T1000 (cell line): Measurements from ENCODE around the gene MRPL40.
A peak's percentile ranks its signal among the peaks of the same experiment; 100 is the strongest.
"Not testable (repeated sequence)": the region's sequence is repeated elsewhere in the genome, so short reads cannot be mapped to it uniquely, and the experiment has no call there.

Experiments
- DNase-seq: peaks from one replicate; lab custom pipeline; 2025; ENCODE audit warnings: mixed read lengths; lab: John Stamatoyannopoulos, UW

MRPL40 gene

DNA sequence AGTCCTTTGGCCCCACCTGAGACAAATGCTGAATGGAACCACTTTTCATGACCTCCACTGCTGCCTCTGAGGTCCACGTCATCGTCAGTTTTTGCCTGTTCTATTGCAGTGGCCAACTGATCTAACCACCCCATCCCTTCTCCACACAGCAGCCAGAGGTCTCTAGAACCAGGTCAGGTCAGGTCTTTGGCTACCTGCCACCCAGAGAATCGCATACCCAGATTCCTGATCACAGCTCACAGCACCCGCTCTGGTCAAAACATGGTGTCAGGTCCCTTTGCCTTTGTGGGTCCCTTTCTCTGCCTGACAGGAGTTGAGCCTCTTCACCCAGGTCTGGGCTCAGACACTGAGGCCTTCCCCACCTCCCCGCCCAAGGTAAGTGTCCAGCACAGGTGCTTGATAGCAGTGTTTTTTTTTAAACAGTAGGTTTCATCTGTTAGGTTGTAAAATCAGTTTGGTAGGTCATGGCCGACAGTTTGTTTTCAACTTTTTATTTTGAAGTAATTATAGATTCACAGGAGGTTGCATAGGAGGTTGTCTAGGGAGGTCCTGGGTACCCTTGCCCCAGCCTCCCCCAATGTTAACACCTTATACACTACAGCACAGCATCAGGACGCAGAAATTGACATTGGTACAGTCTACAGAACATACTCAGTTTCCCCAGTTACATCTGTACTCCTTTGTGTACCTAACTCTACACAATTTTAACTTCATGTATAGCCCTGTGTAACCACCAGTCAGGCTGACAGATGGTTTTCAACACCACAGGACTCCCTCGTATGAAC lies 8.3 kb downstream of the MRPL40 start:
- no peak for DNase-seq

DNA sequence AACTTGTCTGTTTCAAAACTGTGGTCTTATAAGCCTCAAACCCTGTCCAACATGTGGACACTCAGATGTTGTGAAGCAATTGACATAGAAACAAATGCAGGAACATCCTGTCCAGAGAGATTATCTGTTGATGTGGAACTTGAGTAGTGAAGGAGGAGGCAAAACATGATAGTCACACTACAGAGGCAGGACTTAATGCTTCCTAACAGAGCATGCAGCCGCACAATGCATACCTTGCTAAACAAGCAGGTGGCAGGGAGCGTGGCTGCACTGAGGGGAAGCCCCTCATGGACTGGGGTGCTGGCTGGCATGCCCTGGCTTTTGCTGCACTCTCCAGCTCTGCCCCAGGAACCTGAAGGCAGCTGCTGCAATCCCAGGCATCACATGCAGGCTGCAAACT lies 9.8 kb downstream of the MRPL40 start:
- no peak for DNase-seq

DNA sequence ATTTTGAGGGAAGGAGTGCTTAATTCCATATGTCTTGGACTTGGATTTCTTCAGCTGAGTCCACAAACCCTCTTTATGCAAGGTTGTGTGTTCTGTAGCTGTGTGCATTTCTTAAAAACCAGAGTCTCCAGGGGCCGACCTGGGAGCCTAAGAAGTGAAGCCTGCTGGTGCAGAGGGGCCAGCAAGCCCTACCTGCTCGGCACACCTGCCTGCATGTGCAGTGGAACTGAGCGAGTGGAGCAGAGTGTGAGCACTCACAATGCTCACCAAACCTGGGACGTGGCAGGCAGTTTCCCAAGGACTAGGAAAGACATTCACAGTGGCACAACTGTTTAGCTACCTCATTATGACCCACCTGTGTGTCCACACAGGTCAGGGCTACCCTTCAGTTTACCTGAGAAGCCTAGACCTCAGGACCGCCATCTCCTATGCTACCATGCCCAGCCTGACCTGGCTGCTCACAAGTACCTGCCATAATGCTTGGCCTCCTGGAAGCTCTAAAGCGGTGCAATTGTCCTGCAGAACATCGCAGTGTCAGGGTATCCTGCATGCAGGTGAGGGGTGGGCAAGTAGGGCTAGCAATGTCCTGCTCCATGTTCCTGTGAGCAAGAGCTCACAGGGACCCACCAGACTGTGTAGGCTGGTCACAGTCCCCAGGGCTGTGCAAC lies 11.3 kb downstream of the MRPL40 start:
- no peak for DNase-seq

DNA sequence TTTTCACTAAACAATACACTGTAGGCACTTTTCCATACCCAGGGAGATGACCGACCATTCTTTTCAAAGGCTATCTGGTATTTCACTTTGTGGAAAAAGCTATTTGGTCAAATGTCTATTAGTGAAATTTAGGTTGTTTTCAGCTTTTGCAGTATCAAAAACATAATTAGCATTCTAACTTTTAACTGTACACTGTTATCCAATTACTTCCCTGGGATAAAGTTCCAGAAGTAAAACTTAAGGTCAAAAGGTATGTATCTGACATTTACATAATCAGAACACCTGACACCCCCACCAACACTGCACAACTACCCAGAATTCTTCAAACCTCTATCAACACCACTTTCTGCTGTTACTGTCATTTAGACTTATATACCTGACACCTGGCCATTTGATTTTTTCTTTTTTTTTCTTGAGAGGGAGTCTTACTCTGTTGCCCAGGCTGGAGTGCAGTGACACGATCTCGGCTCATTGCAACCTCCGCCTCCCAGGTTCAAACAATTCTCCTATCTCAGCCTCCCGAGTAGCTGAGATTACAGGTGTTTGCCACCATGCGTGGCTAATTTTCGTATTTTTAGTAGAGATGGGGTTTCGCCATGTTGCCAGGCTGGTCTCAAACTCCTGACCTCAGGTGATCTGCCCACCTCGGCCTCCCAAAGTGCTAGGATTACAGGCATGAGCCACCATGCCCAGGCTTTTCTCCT lies 13.1 kb downstream of the MRPL40 start:
- not testable (repeated sequence) for DNase-seq

DNA sequence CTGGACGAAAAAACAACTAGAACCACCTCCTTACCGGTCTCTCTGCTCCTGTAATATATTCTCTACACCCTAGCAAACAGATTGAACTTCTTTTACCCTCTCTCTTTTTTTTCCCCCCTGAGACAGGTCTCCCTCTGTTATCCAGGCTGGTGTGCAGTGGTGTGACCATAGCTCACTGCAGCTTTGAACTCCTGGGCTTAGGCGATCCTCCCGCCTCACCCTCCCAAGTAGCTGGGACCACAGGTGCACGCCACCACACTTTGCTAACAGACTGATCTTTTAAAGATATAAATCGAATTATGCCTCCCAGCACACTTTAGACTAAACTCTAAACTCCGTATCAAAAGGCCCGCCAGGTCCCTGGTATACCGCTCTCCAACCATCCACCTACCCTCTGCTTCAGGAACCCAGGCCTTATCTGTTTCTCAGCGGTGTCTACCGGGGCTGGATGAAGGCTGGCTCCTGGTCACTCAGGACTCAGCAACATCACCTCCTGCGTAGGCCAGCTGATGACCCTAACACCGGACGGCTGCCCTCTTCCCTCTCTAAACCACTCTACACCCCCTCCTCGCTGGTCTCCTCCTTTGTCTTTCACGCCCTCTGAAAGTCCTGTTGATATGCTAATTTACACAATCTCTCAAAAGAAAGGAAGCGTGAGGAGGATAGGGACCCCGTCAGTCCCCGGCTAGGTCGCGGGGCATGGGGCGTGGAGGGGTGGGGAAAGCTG lies 14.4 kb downstream of the MRPL40 start:
- DNase-seq, result no peak

DNA sequence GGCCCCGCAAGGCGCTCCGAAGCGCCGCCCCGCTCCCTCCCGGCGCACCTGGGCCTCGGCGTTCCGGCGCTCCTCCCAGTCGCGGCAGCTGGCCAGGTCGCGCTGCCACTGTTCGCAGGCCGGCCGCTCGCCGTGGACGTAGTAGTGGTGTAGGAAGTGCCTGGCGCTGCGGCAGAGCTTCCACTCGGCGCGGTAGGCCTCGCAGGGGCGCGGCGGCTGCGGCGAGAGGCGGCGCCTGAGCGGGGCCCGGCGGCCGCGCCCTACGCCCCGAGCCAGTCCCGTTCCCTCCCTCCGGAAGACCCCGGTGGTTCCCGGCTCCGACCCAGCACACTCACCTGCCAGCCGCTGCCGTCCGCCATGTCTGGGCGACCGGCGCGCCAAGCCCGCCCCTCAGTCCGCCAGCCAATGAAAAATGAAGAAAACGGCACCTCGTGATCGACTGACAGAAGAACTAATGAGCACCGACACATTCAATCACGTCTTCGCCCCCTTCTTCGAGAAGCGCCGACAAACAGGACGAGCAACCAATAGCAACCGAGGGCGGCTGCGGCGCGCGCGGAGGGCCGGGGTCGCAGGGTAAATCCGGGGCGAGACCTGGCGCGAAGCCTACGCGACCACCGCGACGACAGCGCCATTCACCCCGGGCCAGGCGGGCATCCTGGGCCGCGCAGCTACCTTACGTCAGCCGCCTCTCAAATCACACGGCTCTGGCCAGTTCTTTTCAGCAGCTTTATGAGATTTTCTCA lies 15.2 kb downstream of the MRPL40 start, which contains the start of gene C22orf39:
Gene C22orf39 (minus strand): TSS at position 382 of the 746 bp plus-strand sequence. CDS start 23 bp downstream, at position 359.
- peak; percentile 77 for DNase-seq

DNA sequence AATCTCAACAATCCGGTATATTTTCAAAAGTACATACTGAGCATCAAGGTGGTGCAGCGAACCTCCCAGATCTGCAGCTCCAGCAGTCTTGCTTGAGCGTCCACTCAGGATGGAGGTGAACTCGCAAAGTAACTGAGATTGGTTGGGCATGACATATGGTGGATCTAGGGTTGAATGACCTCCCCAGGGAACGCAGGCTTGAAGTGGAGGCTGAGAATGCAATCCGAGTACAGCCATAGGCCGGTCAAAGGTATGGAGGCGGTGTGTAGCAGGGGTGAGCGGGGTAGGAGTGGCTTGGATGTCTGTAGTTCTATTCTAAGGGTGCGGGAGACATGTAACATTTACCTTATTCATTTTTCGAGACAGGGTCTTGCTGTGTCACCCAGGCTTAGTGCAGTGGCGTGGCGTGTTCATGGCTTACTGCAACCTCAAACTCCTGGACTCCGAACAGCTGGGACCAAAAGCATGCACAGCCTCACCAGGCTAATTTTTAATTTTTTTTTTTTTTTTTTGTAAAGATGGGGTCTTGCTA lies 15.8 kb downstream of the MRPL40 start:
- peak; percentile 10 for DNase-seq

DNA sequence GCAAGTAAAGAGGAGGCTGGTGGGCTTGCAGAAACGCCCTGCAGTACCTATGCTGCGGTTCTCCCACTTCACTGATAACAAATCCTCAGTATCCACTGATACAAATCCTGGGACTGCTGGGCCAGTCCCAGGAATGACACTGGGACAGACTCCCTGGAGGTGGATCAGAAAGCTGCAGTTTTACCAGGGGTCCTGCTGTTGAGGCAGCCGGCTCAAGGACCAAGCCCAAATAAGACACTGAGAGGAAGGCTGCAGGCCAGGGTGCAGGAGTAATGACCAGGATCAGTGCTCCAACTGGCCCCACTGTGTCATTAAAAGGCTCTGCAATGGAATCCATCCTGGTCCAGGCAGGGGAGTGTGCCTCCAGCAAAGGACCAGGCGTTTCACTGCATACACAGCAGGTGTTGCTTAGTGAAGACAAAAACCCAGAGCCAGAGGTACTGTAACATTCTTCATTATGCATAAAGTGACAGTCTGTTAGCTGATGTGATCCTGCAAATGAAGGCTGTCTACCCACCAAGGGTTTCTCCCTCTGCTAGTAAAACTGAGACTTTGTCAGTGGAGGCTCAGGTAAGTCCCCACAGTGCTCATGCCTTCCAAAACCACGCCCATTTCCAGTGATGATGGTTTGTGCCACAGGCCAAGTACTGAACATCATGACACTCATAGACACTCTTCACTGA lies 16.5 kb downstream of the MRPL40 start:
- DNase-seq, result no peak

DNA sequence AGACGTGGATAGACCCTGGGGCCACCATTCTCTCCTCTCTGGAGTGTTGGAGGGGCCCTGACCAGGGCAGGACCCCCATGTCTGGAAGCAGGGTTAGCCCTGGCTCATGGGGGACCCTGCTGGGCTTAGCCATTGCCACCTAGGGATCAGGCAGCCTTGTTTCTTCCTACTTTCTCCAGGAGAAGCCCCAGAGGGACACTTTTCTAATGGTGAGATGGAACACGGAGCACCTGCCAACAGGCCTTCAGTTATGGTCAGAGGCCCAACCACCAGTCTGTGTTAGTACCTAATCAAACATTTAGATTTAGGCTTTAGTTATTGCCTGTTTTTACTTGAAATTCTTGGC lies 17.1 kb downstream of the MRPL40 start:
- no peak for DNase-seq

DNA sequence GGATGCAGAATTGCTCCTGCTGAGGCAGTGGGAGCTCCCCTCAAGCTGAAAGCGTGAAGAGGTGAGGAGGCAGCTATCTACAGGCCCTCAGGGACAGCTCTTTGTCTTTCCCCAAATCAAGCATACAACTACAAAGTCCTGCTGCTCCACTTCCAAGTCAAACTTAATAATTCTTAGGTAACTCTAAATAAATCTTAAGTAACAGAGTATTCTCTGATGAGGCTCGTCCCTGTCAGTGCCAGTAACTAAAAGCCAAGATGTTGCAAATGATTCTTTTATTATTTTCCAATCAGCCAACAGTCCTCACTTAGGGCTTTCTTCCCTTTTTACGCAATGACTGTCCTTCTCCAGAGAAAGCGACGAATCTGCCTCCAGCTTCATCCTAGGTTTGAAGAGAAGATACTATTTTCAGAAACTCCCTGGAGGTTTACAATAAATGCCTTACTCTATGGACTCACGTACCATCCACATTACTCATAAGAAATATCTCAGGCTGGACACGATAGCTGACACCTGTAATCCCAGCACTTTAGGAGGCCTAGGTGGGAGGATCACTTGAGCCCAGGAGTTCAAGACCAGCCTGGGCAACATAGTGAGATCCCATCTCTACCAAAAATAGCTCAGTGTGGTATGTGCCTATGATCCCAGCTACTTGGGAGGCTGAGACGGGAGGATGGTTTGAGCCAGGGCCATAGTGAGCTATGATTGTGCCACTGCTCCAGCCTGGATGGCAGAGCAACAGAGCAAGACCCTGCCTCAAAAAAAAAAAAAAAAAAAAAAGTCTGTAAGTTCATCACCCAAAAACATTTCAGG lies 18.2 kb downstream of the MRPL40 start:
- DNase-seq, result no peak

DNA sequence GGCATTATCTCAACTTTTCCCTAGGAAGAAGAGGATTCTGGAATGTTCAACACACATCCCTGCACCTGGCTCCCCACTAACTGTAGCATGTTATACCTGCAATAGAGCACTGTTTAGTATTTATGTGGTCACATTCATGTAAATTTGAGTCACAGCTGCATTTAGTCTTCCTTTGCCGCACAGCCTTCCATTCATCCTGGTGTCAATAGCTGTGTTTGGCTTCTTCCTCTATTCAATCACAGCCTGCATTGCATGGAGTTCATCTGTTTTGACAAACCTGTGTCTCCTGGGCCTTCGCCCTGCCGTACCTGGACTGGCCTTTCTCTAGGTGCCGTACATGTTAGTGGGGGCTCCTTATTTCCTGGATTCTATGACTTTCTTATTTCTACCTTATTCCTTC lies 19.2 kb downstream of the MRPL40 start:
- no peak for DNase-seq

DNA sequence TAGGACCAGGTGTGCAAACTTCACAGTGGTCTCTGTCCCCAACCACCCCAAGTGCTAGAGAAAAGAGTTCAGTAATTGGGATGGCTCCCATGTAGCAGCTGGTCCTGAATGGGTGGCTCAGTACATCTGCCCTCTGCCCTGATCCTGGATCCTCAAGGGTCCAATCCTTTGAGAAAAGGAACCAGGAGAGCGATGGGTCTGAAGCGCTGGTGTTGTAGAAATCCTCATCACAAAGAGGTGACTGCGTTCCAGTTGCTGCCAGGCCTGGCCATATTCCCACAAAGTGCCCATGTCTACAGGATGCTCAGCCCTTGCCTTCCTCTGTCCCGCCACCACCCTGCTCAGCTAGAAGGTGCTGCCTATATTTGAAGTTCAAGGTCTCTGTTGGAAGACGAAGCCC lies 21.4 kb downstream of the MRPL40 start:
- DNase-seq, result no peak

DNA sequence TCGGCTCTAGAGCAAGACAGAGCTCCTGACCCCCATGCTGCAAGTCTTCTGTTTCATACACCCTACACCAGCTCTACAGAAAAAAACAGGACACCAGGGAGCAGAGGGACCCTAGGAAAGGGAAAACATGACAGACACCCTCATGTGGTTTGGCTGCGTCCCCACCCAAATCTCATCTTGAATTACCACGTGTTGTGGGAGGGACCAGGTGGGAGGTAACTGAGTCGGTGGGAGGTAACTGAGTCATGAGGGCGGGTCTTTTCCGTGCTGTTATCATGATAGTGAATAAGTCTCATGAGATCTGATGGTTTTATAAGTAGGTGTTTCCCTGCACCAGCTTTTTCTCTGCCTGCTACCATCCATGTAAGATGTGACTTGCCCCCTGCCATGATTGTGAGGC lies 21.8 kb downstream of the MRPL40 start:
- no peak for DNase-seq

DNA sequence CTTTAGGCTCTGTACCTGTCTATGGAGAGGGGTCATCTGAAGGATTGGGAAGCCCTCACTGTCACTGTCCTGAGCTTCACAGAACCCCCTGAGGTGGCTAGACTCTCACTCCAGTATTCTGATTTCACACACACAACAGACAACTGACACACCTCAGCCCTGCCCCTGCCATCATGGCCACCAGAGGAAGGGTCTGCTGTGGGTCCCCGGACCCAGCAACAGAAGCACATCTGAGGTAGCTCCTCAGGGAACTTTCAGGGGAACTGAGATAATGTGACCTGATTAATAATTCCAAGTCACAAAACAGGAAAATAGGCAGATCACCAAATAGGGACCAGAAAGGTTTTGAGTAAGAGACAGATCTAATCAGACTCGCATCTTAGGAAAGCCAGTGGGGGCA lies 22.7 kb downstream of the MRPL40 start:
- no peak for DNase-seq

DNA sequence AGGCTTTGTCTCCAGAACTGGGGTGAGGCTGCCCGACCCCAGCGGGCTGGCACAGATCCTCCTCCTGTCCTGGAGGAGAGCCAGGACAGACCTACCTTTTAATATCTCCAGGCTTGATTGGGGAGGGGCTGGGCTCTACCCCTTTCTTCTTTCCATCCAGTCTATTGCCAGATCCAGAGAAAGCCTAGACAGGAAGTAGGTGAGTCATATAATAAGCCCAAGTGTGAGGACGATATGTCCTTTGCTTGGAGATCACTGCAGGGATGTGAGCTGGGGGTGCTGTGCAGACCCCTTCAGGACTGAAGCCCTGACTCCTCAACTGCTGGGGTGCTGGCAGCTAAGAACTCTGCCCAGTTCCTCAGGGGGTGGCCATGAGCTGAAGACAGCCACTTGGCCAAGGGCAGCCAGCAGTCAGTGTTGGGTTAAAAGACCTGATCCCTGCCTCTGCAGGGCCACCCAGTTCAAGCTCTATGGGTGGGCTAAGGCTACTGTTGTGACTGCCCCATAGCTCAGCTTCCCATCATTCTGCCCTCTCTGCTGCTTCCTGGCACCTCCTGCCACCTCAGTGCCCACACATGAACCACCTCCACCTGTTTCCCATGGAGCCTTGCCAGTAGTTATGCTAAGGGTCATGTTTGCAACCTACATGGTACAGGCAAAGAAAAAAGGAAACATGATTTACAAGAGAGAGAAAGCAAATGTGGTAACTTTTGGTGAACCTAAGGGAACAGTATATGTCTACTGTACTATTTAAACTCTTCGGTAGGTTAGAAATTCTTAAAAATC lies 23.4 kb downstream of the MRPL40 start:
- DNase-seq, result no peak

DNA sequence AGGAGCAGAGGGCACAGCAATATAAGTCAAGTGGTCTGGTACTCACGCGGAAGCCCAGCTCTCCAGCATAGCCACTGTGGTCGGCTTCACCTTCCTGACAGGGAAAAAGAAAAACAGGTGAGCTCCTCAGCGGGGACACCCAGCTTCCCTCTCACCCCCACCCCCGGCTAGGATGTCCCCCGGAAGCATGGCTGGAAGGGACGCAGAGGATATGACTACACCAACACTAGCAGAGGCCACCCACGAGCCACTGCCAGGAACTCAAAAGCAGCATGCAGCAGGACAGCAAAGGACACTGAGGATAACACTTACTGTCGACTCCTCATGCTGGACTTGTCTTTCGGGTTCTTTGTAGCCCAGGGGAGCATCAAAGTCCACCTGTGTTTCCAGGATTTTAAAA lies 24.2 kb downstream of the MRPL40 start:
- DNase-seq, result no peak

DNA sequence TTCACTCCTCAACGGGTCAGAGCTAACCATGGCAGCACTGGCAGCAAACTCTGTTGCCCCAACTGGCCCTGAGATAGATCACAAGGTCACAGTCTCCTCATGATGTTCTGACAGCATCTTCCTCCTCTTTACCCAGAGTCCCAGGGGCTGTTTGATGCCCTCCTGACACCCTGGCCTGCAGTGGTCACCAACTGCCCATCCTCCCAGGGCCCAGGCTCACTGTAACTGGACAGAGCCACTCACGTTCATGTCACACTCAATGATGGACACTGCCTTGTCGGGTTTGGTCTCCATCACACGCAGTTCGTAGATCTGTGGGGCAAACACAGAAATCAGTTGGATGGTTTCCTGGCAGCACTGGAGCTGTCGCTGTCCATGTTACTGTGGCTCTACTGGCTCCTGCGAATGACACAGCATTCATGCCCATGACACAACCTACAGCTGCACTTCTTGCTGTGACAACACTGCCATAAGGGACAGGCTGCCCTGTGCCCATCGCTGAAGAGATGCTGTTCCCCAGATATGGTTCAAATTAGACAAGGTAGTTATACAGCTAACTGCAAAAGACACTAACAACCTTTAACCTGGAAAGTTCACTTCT lies 25.6 kb downstream of the MRPL40 start:
- DNase-seq, result no peak

DNA sequence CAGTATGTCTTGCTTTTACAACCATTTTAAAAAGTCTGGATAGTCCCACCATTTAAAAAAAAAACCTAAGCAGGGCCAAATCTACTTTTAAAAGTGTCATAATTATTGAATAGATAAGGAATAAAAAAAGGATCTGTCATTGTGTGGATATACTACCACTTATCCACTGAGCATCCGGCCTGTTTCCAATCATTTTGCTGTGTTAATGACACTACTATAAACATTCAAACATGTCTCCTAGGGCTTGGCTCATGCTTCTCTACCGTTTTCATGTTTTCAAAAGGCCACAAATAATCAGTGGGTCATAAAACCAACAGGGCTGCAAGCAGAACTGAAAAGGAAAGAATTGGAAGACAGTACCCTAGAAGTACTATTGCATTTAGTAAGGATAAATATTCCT lies 27.7 kb downstream of the MRPL40 start:
- no peak for DNase-seq

DNA sequence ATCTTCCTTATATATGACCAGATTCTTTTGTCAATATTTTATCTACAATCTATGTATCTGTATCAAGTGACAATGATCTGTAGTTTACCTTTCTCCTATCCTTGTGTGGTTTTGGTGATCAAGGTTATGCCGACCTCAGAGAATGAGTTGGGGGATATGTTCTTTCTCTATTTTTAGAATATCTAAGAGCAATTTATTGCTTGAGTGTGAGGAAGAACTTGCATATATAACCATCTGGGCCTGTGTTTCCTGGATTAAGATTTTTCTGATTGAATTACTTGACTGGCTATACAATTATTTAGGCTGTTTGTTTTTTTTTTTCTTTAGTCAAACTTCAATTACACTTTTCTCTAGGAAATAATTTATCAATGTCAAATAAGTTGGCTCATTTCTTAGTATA lies 29.2 kb downstream of the MRPL40 start:
- DNase-seq, result no peak
